Immature natural killer cell (primary cell): ENCODE results near the gene ZNF497. TPM values are rescaled to one million over a fixed set of nuclear protein-coding genes. Genes with fewer than 3 reads are reported as not detected.

ENCODE experiments used
- DNase-seq, 3 donors: peaks; one replicate each; pipeline ENCODE4 v3.0.0; 2022; ENCODE audit warnings: mixed read lengths in 1 of 3
- H3K27ac Mint-ChIP-seq, 6 donors: one replicate each; pipeline ENCODE4 v1.8.0; 2020; ENCODE audit warnings: mixed read lengths in 6 of 6, mild to moderate bottlenecking in 5 of 6, inconsistent platforms in 4 of 6, moderate library complexity in 3 of 6
- H3K27me3 Mint-ChIP-seq, 3 donors: one replicate each; pipeline ENCODE4 v1.8.0; 2020 to 2021; ENCODE audit warnings: low read depth in 3 of 3, mild to moderate bottlenecking in 3 of 3, mixed read lengths in 3 of 3, moderate library complexity in 3 of 3, inconsistent platforms in 1 of 3
- H3K36me3 Mint-ChIP-seq, 3 donors: one replicate each; pipeline ENCODE4 v1.8.0; 2020; ENCODE audit warnings: mixed read lengths in 3 of 3, inconsistent platforms in 2 of 3, mild to moderate bottlenecking in 2 of 3
- H3K4me1 Mint-ChIP-seq, 2 donors: one replicate each; pipeline ENCODE4 v1.8.0; 2020; ENCODE audit warnings: inconsistent platforms in 2 of 2, mild to moderate bottlenecking in 2 of 2, mixed read lengths in 2 of 2, moderate library complexity in 1 of 2
- H3K4me3 Mint-ChIP-seq, 5 donors: one replicate each; pipeline ENCODE4 v1.8.0; 2020; ENCODE audit warnings: mild to moderate bottlenecking in 5 of 5, mixed read lengths in 5 of 5, inconsistent platforms in 3 of 5, moderate library complexity in 3 of 5
- H3K9me3 Mint-ChIP-seq, 6 donors: one replicate each; pipeline ENCODE4 v1.8.0; 2020; ENCODE audit warnings: mild to moderate bottlenecking in 6 of 6, mixed read lengths in 6 of 6, inconsistent platforms in 4 of 6, moderate library complexity in 3 of 6
- polyA plus RNA-seq, 3 donors: library from polyadenylated mRNA; unstranded; fragments of 300-500 nt; fragmentation: Illumina TruSeq; gene quantifications; one replicate each; pipeline ENCODE4 v1.2.3, GENCODE V29; 2021

The ZNF497 gene
- polyA plus RNA-seq, 3 donors from 2014 or later: 0.40 to 0.91 (median 0.62) TPM

- Mint-ChIP-seq H3K4me1 (peaks cover 10 to 17% of the 10 kb centered on the region in 2 donors), H3K36me3 (peaks cover 8 to 17% (median 13%) of the 10 kb centered on the region in 3 donors), H3K4me3 (no peak overlapping the region), H3K27ac (no peak overlapping the region), H3K27me3 (peaks cover 10 to 15% (median 14%) of the 10 kb centered on the region in 3 donors), H3K9me3 (no peaks in the 10 kb centered on the region)
- no peak for DNase-seq
Observed at GRCh38 chr19:58398545-58398944, 36.0 kb upstream of the ZNF497 start.

- Mint-ChIP-seq H3K27me3 (peaks cover 10 to 15% (median 14%) of the 10 kb centered on the region in 3 donors), H3K9me3 (no peaks in the 10 kb centered on the region), H3K4me1 (peaks cover 10 to 17% of the 10 kb centered on the region in 2 donors), H3K36me3 (peaks cover 10 to 20% (median 15%) of the 10 kb centered on the region in 3 donors), H3K4me3 (no peak overlapping the region), H3K27ac (no peak overlapping the region)
- DNase-seq: no peak
Observed at GRCh38 chr19:58398087-58398486, 35.5 kb upstream of the ZNF497 start.

GRCh38 chr19:58397533-58398037, 35.0 kb upstream of the ZNF497 start:
- H3K4me3 Mint-ChIP-seq: no peak overlapping the region
- peaks cover 10 to 17% of the 10 kb centered on the region in 2 donors for H3K4me1 Mint-ChIP-seq
- H3K27ac Mint-ChIP-seq: no peak overlapping the region
- DNase-seq: no peak
- H3K36me3 Mint-ChIP-seq: peaks cover 10 to 24% (median 15%) of the 10 kb centered on the region in 3 donors
- no peaks in the 10 kb centered on the region for H3K9me3 Mint-ChIP-seq
- H3K27me3 Mint-ChIP-seq: peaks cover 12 to 15% (median 14%) of the 10 kb centered on the region in 3 donors

GRCh38 chr19:58396691-58397532, 34.4 kb upstream of the ZNF497 start:
- H3K4me1 Mint-ChIP-seq: peaks cover 10 to 16% of the 10 kb centered on the region in 2 donors
- no peaks in the 10 kb centered on the region for H3K9me3 Mint-ChIP-seq
- H3K4me3 Mint-ChIP-seq: peak overlapping the region in 1 of 5 donors; percentile 5
- no peak for DNase-seq
- peaks cover 12 to 15% (median 14%) of the 10 kb centered on the region in 3 donors for H3K27me3 Mint-ChIP-seq
- H3K27ac Mint-ChIP-seq: no peak overlapping the region
- H3K36me3 Mint-ChIP-seq: peaks cover 10 to 24% (median 15%) of the 10 kb centered on the region in 3 donors

- Mint-ChIP-seq H3K27ac (no peak overlapping the region), H3K9me3 (no peaks in the 10 kb centered on the region), H3K4me3 (no peak overlapping the region), H3K36me3 (peaks cover 10 to 24% (median 15%) of the 10 kb centered on the region in 3 donors), H3K4me1 (peaks cover 4 to 12% of the 10 kb centered on the region in 2 donors), H3K27me3 (peaks cover 8 to 11% (median 11%) of the 10 kb centered on the region in 3 donors)
- DNase-seq: no peak
Observed at GRCh38 chr19:58395979-58396627, 33.6 kb upstream of the ZNF497 start.

- H3K4me3 Mint-ChIP-seq: no peak within 1 kb of the TSS
- no peaks in the 10 kb centered on the region for H3K9me3 Mint-ChIP-seq
- H3K36me3 Mint-ChIP-seq: peaks cover 14 to 29% (median 19%) of the 10 kb centered on the region in 3 donors
- H3K27me3 Mint-ChIP-seq: peaks cover 7 to 10% (median 9%) of the 10 kb centered on the region in 3 donors
- no peak for DNase-seq
- H3K27ac Mint-ChIP-seq: no peak within 1 kb of the TSS
- peaks cover 7 to 8% of the 10 kb centered on the region in 2 donors for H3K4me1 Mint-ChIP-seq
Observed at GRCh38 chr19:58395220-58395978, 32.8 kb upstream of the ZNF497 start, which contains the start of gene RNF225. Gene RNF225 (plus strand): TSS chr19:58395656. CDS start chr19:58396090, 434 bp downstream.

- peaks cover 14 to 29% (median 19%) of the 10 kb centered on the region in 3 donors for H3K36me3 Mint-ChIP-seq
- no peak for DNase-seq
- no peak overlapping the region for H3K27ac Mint-ChIP-seq
- peaks cover 7 to 10% (median 9%) of the 10 kb centered on the region in 3 donors for H3K27me3 Mint-ChIP-seq
- peaks cover 5 to 7% of the 10 kb centered on the region in 2 donors for H3K4me1 Mint-ChIP-seq
- no peak overlapping the region for H3K4me3 Mint-ChIP-seq
- no peaks in the 10 kb centered on the region for H3K9me3 Mint-ChIP-seq
Observed at GRCh38 chr19:58394821-58395219, 32.3 kb upstream of the ZNF497 start.

GRCh38 chr19:58393725-58394033, 31.1 kb upstream of the ZNF497 start:
- no peak overlapping the region for H3K27ac Mint-ChIP-seq
- no peak overlapping the region for H3K4me3 Mint-ChIP-seq
- H3K36me3 Mint-ChIP-seq: peaks cover 22 to 36% (median 26%) of the 10 kb centered on the region in 3 donors
- peaks cover 10 to 15% of the 10 kb centered on the region in 2 donors for H3K4me1 Mint-ChIP-seq
- no peaks in the 10 kb centered on the region for H3K9me3 Mint-ChIP-seq
- no peak for DNase-seq
- H3K27me3 Mint-ChIP-seq: peaks cover 3 to 10% (median 10%) of the 10 kb centered on the region in 3 donors

GRCh38 chr19:58392945-58393724, 30.6 kb upstream of the ZNF497 start:
- H3K9me3 Mint-ChIP-seq: no peaks in the 10 kb centered on the region
- peaks cover 16 to 20% of the 10 kb centered on the region in 2 donors for H3K4me1 Mint-ChIP-seq
- peaks cover 22 to 36% (median 26%) of the 10 kb centered on the region in 3 donors for H3K36me3 Mint-ChIP-seq
- peaks cover 3 to 10% (median 10%) of the 10 kb centered on the region in 3 donors for H3K27me3 Mint-ChIP-seq
- no peak for DNase-seq
- H3K4me3 Mint-ChIP-seq: no peak overlapping the region
- H3K27ac Mint-ChIP-seq: no peak overlapping the region

GRCh38 chr19:58388175-58388526, 25.6 kb upstream of the ZNF497 start:
- Mint-ChIP-seq H3K27me3 (peaks cover 10 to 17% (median 14%) of the 10 kb centered on the region in 3 donors), H3K36me3 (peaks cover 12 to 16% (median 12%) of the 10 kb centered on the region in 3 donors), H3K9me3 (no peaks in the 10 kb centered on the region), H3K4me3 (peak overlapping the region; percentile 89 to 96 (median 94)), H3K4me1 (peaks cover 34 to 36% of the 10 kb centered on the region in 2 donors), H3K27ac (peak overlapping the region; percentile 96 to 99 (median 96))
- no peak for DNase-seq

GRCh38 chr19:58387338-58388174, 25.0 kb upstream of the ZNF497 start:
- H3K9me3 Mint-ChIP-seq: no peaks in the 10 kb centered on the region
- H3K4me3 Mint-ChIP-seq: peak overlapping the region; percentile 89 to 96 (median 94)
- peaks cover 10 to 16% (median 14%) of the 10 kb centered on the region in 3 donors for H3K27me3 Mint-ChIP-seq
- peak overlapping the region; percentile 96 to 99 (median 96) for H3K27ac Mint-ChIP-seq
- peaks cover 34 to 39% of the 10 kb centered on the region in 2 donors for H3K4me1 Mint-ChIP-seq
- peaks cover 11 to 12% (median 12%) of the 10 kb centered on the region in 3 donors for H3K36me3 Mint-ChIP-seq
- DNase-seq: no peak
